GM19023 (cell line): ENCODE measurements around the gene COX5A.
A peak's percentile ranks its signal among the peaks of the same experiment; 100 is the strongest.
"Not testable (repeated sequence)": the region's sequence is repeated elsewhere in the genome, so short reads cannot be mapped to it uniquely, and the experiment has no call there.

Experiments
- ATAC-seq: cut with Tn5 transposase; IDR thresholded peaks from one replicate; pipeline ENCODE4 v1.9.1; 2021; ENCODE audit warnings: mild to moderate bottlenecking, moderate library complexity; ENCODE audit not compliant: unreplicated experiment

The COX5A gene

DNA sequence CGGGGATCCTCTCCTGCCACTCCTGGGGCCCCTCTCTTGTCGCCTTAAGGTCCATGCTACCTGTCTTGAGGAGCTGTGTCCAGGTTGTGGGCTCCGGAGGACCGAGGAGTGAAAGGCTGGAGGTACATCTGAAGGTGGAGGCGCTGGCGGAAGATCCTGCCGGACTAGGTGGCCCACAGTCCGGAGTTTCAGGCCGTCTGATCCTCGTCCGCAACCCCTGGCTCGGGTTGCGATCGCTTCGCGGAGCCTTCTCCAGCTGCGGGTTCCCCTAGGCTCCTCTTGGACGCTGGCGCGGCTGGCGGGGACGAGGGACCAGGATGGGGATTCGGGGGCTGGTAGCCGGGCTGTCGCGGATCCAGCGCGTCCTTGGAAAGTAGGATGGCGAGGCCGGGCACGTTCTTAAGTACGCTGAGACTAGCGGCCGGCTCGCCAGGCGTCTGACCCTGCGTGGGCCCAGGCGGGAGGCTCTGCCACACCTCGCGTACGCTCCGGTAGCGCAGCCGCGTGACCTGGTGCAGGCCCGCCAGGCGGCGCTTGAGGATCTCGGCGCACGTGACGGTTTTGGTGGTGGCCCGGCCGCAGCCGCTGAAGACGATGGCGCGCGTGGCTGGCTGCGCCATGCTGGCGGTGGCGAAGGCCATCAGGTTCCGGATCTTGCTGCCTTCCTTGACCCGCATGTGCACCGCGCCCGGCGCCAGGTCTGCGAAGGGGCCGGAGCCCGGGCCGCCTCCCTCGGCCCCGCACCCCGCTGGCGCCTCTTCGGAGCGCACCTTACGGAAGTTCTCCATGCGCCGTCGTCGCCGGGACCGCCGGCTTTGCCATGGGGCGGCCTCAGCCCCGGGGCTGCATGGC is 18.1 kb upstream of the COX5A start:
- peak; percentile 40 for ATAC-seq

DNA sequence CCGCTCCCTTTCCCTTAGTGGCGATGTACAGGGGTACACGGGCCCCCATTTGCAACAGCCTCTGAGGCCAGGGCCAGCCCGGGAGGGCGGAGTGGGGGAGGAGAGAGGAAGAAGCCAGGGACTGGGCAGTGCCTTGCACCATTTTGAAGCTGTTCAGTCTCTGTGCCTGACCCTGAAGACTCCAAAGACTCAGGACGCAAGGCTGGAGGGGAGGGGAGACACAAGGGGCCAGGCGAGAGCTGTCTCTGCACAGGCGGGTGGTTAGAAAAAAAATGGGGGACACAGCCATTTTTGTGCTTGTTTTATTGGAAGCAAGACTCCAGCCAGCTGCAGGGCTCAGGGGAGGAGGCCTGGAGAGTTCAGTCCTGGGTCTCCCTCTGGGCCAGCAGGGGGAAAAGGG is 17.1 kb upstream of the COX5A start:
- no peak for ATAC-seq

DNA sequence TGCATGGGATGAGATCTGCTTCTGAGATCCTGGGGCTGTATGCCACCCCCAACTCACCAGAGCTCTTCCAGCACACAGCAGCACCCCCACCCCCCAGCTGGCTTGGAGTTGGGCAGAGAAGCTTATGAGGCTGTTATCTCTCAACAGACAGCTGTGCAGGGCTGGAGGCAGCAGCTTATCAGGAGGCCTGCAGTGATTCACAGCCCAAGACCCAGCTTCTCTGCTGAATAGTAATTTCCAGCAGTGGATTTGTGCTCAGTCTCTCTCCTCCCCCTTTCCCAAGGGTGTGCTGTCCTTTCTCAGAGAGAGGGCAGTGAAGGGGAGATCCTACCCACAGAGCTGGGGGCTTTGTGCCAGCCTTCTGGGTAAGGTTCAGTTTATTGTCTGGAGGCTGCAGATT is 16.6 kb upstream of the COX5A start:
- ATAC-seq, result no peak

DNA sequence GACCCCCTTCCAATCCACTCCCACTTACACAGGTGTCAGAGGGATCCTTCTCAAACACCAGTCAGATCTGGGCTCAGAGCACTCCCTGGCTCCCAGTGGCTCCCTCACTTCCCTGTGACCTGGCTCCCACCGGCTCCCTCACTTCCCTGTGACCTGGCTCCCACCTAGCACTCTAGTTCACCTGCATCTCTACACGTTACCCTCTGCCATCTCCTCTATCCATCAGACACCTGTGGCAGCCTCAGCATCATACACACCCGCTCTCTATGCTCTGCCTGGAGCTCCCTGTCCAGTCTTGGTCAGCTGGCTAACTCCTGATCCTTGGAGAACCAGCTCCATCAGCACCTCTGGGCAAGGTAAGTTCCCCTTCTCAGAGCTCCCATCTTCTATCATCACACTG is 13.1 kb upstream of the COX5A start:
- ATAC-seq, result no peak

DNA sequence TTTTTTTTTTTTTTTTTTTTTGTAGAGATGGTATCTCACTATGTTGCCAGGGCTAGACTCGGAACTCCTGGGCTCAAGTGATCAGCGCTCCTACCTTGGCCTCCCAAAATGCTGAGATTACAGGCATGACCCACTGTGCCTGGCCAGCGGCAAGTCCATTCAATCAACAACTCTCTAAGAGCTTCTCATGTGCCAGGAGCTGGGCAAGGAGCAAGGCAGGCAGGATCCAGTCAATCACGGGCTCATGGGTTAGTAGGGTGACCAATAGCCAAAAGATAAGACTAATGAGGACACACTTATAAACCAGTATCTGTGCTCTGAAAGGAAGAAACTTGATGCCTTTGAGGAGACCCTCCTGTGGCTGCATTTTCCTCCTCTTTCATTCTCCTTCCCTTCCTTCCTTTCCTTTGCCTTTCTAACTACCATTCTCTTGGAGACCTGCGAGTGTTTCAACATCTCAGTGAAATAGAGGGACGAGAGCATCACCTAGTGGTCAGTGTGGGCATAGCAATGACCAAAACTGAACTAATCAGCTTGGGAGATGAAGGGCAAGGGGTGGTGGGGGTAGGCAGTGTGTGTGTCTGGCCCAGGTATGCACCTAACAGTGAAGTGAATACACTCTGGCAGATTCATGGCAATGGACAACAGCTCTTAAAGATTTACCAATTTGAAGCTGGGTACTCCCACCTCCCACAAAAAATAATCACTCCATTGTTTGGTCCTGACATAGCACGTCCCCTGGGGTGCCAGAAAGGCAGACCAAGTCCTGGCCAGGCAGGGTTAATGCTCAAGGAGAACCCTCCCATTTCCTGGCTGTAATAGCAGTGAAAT is 12.4 kb upstream of the COX5A start:
- no peak for ATAC-seq

DNA sequence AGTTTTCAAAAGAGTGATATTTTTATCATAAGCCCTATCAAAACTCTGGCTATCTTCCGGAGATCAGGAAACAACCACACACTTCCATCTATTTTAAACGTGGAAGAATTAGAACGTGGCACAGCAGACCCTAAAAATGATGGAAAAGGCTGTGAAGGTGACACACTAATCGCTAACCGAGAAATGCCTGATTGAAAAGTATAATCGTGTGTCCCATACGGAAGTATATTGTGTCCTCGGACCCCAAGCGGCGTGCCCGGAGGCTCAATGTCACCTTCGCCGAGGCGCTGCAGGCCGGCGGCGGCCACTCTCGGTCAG is 642 bp downstream of the COX5A start:
- no peak for ATAC-seq

DNA sequence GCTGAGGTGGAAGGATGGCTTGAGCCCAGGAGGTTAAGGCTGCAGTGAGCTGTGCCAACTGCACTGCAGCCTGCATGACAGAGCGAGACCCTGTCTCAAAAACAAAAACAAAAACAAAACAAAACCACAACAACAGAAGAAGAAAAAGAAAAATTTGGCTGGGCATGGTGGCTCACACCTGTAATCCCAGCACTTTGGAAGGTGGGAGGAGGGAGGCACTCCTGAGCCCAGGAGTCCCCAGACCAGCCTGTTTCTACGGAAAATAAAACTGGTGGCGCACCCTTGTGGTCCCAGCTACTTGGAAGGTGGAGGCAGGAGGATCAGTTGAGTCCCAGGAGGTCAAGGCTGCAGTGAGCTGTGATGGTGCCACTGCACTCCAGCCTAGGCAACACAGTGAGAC is 2.7 kb downstream of the COX5A start:
- not testable (repeated sequence) for ATAC-seq

DNA sequence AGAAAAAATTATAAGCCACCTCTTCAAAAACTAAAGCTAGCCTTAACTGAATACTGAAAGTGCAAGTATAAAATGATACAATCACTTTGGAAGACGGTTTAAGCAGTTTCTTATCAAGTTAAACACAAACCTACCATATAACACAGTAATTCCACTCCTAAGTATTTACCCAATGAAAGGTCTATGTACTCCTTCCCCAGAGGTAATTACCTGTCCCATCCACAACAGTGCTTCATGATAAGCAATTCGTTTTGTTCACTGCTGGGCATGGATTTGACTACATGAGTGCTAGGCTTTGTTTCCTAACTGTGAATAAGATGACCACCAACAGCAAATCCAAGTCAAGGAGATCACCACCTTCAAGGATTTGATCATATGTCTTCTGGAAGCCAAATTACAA is 4.3 kb downstream of the COX5A start:
- no peak for ATAC-seq

DNA sequence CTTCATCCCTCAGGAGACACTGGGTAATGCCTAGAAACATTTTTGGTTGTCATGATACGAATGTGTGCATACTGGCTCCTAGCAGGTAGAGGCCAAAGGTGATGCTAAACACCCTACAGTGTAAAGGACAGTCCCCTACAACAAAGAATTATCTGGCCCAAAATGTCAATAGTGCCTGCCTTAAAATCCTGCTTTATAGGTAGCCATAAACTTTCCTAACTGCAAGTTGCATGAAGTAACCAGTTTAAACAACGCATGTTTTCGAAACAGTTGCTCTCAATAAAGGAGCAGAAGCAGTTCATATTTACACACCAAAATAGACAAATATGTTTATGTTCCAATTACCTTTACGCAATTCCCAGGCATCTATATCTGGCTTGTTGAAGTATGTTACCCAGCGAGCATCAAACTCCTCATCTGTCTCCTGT is 9.1 kb downstream of the COX5A start:
- no peak for ATAC-seq

DNA sequence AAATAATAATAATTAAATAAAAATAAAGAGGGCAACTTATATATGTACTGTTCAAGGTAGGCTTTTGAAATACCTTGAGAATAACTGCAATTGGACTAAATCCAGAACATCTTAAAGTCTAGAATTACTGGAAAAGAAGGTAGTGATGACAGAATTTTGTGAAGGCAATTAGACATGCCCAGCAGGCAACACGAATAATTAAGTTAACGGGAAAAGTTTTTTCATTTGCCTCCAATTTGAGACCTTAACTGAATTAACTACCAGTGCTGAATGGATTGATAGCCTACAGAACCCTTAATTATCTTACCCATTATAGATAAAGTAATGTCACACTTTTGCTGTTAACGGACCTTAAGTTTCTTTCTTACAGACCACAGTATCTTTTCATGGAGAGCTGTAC is 13.3 kb downstream of the COX5A start:
- no peak for ATAC-seq

DNA sequence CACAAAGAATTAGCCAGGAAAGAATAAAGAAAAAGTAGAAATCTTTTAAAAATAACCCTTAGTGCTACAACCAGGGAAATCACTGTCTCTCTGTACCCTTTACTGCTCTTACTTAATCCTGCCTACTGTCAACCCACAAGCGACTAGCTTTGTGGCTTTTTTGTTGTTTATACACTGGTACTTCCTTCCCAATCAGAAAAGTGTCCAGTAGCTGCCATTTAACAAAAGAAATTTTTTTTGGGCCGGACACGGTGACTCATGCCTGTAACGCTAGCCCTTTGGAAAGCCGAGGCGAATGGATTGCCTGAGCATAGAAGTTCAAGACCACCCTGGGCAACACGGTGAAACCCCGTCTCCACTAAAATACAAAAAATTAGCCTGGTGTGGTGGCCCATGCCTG is 17.4 kb downstream of the COX5A start:
- ATAC-seq, result no peak

DNA sequence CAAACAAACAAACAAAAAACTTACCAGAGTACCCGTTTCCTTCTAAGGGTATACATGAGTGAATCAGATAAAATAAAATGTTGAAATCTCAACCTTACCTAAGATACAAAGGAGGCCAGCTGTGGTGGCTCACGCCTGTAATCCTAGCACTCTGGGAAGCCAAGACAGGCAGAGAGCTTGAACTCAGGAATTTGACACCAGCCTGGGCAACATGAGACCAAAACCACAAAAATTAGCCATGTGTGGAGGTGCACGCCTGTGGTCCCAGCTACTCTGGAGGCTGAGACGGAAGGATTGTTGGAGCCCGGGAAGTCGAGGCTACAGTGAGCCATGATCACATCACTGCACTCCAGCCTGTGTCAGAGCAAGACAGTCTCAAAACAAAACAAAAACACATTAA is 20.2 kb downstream of the COX5A start:
- ATAC-seq, result no peak

DNA sequence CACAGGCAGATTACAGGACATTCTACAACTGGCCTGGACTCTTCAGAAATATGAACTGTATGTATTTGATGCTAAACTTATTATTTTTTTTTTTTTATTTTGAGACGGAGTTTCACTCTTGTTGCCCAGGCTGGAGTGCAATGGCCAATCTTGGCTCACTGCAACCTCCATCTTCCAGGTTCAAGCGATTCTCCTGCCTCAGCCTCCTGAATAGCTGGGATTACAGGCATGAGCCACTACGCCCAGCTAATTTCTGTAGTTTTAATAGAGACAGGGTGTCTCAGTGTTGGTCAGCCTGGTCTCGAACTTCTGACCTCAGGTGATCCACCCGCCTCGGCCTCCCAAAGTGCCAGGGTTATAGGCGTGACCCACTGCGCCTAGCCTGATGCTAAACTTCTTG is 24.1 kb downstream of the COX5A start:
- ATAC-seq, result not testable (repeated sequence)

DNA sequence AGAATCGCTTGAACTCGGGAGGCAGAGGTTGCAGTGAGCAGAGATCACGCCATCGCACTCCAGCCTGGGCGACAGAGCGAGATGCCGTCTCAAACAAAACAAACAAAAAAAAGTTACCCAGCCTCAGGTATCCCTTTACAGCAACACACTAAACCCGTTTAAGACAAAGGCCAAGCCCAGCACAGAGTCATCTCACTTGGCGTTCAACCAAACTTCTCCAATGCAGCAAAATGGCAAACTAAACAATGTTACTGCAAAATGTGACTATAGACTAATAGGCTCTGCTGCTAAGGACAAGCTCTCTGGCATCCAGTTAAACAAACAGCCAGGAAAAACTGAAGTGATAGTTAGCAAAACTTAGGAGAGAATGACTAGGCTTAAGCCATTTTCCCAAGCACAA is 24.8 kb downstream of the COX5A start:
- ATAC-seq, result no peak

DNA sequence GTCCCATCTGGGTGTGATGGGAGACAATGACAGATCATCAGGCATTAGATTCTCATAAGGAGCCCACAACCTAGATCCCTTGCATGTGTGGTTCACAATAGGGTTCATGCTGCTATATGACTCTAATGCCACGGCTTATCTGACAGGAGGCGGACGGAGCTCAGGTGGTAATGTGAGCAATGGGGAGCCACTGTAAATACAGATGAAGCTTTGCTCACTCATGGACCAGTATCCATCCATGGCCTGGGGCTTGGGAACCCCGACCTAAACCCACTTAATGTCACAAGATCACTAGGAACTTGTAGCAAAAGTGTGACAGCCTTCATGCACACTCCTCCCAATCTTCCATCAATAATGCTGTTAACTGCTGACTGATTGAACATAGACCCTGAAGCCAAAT is 29.2 kb downstream of the COX5A start:
- ATAC-seq, result no peak

DNA sequence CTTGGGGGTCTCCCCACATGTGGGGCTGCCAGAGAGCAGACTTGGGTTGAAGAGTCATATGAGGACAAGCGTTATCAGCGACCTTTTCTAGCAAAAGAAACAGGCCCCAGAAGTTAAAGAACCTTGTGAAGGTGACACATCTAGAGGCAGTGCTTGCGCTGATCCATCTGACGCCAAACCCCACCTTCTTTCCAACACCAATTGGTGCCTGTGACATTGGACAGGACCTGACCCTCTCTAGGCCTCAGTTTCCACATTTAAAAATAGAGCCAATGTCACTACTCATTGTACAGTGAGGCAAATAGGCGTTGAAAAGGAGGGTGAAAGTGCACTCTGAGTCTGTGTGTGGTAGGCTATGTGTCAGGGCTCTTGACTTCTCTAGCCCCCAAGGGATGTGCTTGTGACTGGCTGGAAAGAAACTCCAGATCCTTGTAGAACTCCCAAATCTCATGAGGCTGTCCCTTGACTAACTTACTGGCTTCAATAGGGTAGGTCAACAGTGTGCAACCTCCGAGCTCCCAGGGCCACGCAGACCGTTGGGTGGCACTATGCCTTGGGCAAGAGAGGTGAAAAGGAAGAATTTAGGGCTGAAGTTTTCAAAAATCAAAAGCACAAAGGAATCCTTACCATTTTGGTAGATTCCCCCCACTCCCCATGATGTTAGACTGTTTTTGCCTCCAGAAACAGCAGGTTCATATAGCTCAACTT is 30.6 kb downstream of the COX5A start:
- ATAC-seq, result no peak

DNA sequence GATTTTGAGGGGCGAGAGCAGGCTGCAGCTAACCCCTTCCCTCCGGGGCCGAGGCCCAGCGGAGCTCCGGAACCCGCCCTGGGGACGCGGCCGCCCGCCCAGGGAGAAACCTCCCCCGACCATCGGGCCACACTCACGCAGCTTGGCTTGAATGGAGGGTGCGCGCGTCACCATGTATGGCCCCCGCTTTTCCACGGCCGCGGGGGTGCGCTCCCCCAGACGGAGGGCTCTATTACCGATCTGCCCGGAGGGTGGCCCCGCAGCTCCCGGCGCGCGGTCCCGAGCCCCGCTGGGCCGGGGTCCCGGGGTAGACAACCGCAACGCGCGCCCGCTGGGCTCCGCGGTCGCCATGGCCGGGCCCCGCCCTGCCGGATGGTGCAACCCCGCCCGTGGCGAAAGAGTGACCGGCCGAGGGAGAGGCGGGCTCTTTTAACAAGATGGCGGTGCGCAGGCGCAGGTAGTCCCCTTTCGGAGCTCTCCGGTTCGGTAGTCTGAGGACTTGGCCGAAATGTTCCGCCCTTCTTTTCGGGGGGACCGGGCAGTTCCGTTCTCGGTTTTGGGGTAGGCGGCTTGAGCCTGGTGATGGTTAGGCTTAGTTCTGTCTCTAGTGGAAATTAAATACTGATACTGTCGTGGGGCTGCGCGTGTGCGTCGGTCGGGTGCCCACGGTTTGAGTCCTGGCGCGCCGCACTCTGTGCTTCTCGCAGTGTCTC is 31.3 kb downstream of the COX5A start, which contains the start of gene FAM219B:
TSS of gene FAM219B (minus strand) at position 402 of the 713 bp plus-strand sequence. CDS start at position 351, 51 bp downstream.
- ATAC-seq, result peak; percentile 85

DNA sequence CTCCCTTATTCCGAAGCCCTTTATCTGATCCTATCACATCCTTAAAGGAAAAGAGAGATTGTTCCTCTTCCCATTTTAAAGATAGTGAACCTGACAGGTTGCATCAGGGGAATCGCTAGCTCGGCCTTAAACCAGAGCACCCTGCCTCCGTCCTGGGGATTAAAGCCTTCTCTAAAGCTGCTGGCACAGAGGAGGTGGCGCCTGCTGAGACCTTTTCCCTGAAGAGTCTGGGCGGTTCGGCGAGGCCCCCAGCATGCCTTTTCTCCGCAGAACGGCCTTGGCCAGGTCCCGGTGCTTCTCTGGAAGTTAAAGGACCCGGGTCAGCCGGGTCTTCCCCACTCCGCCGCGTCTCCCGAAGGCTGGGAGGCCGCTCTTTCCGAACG is 31.8 kb downstream of the COX5A start:
- peak; percentile 24 for ATAC-seq

DNA sequence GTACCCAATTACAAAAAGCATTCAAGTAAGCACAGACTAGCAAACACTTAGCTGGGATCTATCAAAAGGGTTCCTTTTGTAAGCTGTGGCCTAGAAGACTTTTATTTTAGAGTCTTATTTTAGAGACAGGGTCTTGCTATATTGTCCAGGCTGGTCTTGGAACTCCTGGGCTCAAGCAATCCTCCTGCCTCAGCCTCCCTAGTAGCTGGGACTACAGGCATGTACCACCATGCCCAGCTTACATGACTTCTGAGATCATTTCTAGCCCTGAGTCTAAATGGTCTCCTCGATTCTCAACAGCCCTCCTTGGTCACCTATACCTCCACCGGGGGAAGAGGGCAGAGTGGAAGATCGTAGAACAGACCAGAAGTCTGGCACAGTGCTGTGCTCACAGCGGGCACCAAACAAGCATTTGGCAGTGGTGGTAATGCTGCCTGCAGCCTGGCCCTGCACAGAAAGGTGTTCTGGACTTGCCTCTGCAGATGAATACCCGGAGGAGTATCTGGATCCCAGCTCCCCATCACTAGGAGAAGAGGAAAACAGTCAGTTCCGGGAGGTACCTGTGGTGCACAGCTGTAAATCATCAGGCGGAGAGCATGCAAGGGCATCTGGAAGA is 33.6 kb downstream of the COX5A start:
- no peak for ATAC-seq

DNA sequence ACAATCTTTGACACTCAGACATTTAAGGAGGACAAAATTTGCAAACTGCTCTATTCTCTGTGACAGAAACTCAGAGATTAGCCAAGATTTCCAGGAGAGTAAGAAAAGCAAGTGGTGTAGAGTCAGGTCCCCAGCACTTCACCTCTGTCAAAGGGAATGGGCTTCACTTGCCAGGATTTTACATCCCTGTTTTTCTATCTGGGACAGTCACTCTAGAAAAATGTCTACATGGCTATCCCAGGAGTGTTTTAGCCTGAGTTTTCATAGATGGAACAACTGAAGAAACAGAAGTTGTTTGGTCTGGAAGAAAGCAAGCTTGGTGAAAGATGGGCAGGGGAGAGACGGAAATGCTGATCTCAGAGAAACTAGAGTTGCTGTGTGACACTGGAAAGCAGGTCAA is 34.2 kb downstream of the COX5A start:
- no peak for ATAC-seq
